Measurements from ENCODE around the gene PCDHB12.
"Not testable (repeated sequence)": the region's sequence is repeated elsewhere in the genome, so short reads cannot be mapped to it uniquely, and the experiment has no call there.

PCDHB12 gene

DNA sequence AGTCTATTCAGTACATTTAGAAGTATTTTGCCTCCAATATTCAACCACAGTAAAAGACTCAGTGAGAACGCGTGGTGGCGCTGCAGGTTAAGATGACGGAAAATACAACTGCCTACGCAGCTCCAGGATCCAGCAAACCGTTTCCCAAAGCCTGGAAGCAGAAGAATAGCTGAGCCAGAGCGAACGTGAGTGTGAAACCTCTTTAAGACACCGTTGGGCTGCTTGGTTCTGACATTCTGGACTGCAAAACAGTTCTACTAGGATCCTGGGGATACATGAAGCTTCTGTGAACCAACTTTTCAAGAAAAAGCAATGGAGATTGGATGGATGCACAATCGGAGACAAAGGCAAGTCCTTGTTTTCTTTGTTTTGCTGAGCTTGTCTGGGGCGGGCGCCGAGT lies 26.3 kb upstream of the PCDHB12 start, which contains the start of gene PCDHB16:
TSS of gene PCDHB16 (plus strand) at position 140 of the 400 bp plus-strand sequence. CDS start at position 313, 173 bp downstream.
- TF ChIP-seq, protein P1, sequence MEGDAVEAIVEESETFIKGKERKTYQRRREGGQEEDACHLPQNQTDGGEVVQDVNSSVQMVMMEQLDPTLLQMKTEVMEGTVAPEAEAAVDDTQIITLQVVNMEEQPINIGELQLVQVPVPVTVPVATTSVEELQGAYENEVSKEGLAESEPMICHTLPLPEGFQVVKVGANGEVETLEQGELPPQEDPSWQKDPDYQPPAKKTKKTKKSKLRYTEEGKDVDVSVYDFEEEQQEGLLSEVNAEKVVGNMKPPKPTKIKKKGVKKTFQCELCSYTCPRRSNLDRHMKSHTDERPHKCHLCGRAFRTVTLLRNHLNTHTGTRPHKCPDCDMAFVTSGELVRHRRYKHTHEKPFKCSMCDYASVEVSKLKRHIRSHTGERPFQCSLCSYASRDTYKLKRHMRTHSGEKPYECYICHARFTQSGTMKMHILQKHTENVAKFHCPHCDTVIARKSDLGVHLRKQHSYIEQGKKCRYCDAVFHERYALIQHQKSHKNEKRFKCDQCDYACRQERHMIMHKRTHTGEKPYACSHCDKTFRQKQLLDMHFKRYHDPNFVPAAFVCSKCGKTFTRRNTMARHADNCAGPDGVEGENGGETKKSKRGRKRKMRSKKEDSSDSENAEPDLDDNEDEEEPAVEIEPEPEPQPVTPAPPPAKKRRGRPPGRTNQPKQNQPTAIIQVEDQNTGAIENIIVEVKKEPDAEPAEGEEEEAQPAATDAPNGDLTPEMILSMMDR (conservative IDR thresholded peaks at IDR 0.05; ENCODE audit: control insufficient read depth, insufficient read depth, low read depth, low read length): no peak
- H3K4me3 ChIP-seq (ENCODE audit: control insufficient read depth, low read depth, low read length): no peak within 1 kb of the TSS
- DNase-seq (ENCODE audit: low read depth): peak; percentile 17

GRCh38 chr5:141184117-141184855 lies 24.2 kb upstream of the PCDHB12 start:
- DNase-seq (ENCODE audit: low read depth); H3K4me3 ChIP-seq (ENCODE audit: control insufficient read depth, low read depth, low read length): not testable (repeated sequence)

- peak; percentile 16 for DNase-seq (ENCODE audit: low read depth)
- no peak within 1 kb of the TSS for H3K4me3 ChIP-seq (ENCODE audit: control insufficient read depth, low read depth, low read length)
- TF ChIP-seq, protein P1 (conservative IDR thresholded peaks at IDR 0.05; ENCODE audit: control insufficient read depth, insufficient read depth, low read depth, low read length): peak; percentile 31
Measured at GRCh38 chr5:141186897-141187512, 21.5 kb upstream of the PCDHB12 start, which contains the start of gene PCDHB9. TSS of gene PCDHB9 (plus strand) at chr5:141187161. CDS start at chr5:141187319, 158 bp downstream.

- not testable (repeated sequence) for H3K4me3 ChIP-seq (ENCODE audit: control insufficient read depth, low read depth, low read length); DNase-seq (ENCODE audit: low read depth)
Measured at GRCh38 chr5:141188682-141189081, 19.8 kb upstream of the PCDHB12 start.

- not testable (repeated sequence) for H3K4me3 ChIP-seq (ENCODE audit: control insufficient read depth, low read depth, low read length); DNase-seq (ENCODE audit: low read depth)
Measured at GRCh38 chr5:141189131-141189530, 19.4 kb upstream of the PCDHB12 start.

DNA sequence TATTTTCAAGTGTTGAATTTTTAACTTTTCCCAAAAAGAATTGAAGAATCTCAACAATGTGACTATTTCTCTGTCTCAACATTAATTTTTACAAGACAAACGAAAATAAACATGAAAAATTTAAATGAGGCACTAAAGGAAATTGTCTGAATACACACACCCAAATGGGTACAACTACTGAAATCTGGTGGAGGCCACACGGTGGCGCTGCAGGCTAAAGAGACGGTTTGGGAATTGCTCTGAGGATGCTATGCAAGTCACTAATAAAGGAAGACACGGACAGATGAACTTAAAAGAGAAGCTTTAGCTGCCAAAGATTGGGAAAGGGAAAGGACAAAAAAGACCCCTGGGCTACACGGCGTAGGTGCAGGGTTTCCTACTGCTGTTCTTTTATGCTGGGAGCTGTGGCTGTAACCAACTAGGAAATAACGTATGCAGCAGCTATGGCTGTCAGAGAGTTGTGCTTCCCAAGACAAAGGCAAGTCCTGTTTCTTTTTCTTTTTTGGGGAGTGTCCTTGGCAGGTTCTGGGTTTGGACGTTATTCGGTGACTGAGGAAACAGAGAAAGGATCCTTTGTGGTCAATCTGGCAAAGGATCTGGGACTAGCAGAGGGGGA lies 16.3 kb upstream of the PCDHB12 start, which contains the start of gene PCDHB10:
TSS of gene PCDHB10 (plus strand) at position 244 of the 616 bp plus-strand sequence. CDS start at position 444, 200 bp downstream.
- peak; percentile 8 for DNase-seq (ENCODE audit: low read depth)
- TF ChIP-seq, protein P1 (conservative IDR thresholded peaks at IDR 0.05; ENCODE audit: control insufficient read depth, insufficient read depth, low read depth, low read length): peak; percentile 35
- no peak within 1 kb of the TSS for H3K4me3 ChIP-seq (ENCODE audit: control insufficient read depth, low read depth, low read length)

- H3K4me3 ChIP-seq (ENCODE audit: control insufficient read depth, low read depth, low read length); DNase-seq (ENCODE audit: low read depth): not testable (repeated sequence)
Measured at GRCh38 chr5:141194332-141194731, 14.2 kb upstream of the PCDHB12 start.

DNA sequence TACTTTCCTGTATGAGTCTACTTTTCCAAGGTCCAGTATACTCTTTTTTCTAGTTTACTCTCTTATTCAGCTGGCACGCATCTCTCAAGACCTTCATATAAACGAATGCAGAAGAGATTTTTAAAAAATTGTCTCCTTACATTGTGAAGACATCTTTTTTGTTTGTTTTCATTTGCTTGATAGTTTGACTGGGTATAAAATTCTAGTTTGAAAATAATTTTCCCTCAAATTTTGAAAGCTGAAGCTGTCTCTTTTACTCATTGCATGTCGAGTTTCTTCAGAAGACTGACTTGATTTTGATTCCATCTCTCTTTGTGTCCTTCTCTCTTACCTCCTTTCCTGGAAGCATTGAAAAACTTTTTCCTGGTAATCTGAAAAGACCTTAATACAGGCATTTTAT lies 12.2 kb upstream of the PCDHB12 start:
- TF ChIP-seq, protein P1 (conservative IDR thresholded peaks at IDR 0.05; ENCODE audit: control insufficient read depth, insufficient read depth, low read depth, low read length): no peak
- no peak for DNase-seq (ENCODE audit: low read depth)
- H3K4me3 ChIP-seq (ENCODE audit: control insufficient read depth, low read depth, low read length): no peak overlapping the region

All from fibroblast of mammary gland (primary cell).